Measurements from ENCODE around the gene PNPLA8.
"Not testable (repeated sequence)": the region's sequence is repeated elsewhere in the genome, so short reads cannot be mapped to it uniquely, and the experiment has no call there.

The PNPLA8 gene

GRCh38 chr7:108515630-108516029 is 10.3 kb downstream of the PNPLA8 start:
- Histone ChIP-seq H3K27me3 (replicated peaks; ENCODE audit: insufficient read depth, low read length) (no peaks in the 10 kb centered on the region), H3F3A (ENCODE audit: insufficient read depth, low read length) (no peaks in the 10 kb centered on the region), H3K4me2 (ENCODE audit: low read depth, low read length) (no peak overlapping the region), H3K9me3 (replicated peaks; ENCODE audit: insufficient read depth, low read length) (no peaks in the 10 kb centered on the region), H3K79me2 (ENCODE audit: low read length) (peaks cover 11% of the 10 kb centered on the region; the same call in 1 of the 2 replicates), H3K4me1 (ENCODE audit: low read length) (no peaks in the 10 kb centered on the region), H3K27ac (ENCODE audit: low read length) (no peak overlapping the region), H2AFZ (ENCODE audit: low read length) (no peak overlapping the region), H3K4me3 (ENCODE audit: low read length) (no peak overlapping the region), H4K20me1 (ENCODE audit: insufficient read depth, low read length) (no peaks in the 10 kb centered on the region), H3K9me2 (replicated peaks; ENCODE audit: insufficient read depth, low read length) (no peaks in the 10 kb centered on the region), H3K36me3 (replicated peaks; ENCODE audit: insufficient read depth, low read length) (no peaks in the 10 kb centered on the region; the same call in 1 of the 2 replicates), H3K9ac (ENCODE audit: low read length) (no peak overlapping the region)
- no peak for DNase-seq
- TF ChIP-seq EZH2phosphoT487 (IDR thresholded peaks at IDR 0.05; ENCODE audit: low read length) (no peak), EZH2 (optimal IDR thresholded peaks at IDR 0.05; ENCODE audit: low read depth, low read length) (no peak)
- TF ChIP-seq, protein P1, sequence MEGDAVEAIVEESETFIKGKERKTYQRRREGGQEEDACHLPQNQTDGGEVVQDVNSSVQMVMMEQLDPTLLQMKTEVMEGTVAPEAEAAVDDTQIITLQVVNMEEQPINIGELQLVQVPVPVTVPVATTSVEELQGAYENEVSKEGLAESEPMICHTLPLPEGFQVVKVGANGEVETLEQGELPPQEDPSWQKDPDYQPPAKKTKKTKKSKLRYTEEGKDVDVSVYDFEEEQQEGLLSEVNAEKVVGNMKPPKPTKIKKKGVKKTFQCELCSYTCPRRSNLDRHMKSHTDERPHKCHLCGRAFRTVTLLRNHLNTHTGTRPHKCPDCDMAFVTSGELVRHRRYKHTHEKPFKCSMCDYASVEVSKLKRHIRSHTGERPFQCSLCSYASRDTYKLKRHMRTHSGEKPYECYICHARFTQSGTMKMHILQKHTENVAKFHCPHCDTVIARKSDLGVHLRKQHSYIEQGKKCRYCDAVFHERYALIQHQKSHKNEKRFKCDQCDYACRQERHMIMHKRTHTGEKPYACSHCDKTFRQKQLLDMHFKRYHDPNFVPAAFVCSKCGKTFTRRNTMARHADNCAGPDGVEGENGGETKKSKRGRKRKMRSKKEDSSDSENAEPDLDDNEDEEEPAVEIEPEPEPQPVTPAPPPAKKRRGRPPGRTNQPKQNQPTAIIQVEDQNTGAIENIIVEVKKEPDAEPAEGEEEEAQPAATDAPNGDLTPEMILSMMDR (IDR thresholded peaks at IDR 0.05; ENCODE audit: low read length): no peak

DNA sequence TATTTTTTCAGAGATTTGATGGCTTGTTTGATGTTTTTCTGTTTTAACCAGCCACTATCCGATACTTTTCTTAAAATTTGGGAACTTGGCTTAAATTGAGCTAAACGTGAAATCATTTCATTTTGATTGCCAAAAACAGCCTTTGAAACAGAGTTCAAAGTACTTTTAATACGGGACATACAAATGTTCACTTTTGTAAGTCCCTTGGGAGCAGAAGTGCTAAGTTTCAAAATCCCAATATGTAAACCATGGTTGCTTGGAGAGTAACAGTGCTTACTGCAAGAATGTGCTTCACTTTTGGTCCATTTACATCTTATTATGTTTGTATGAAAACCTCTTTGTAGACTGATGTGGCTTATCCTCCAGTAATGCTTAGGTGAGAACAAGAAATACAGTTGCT is 10.9 kb downstream of the PNPLA8 start:
- Histone ChIP-seq H3K9me3 (replicated peaks; ENCODE audit: insufficient read depth, low read length) (no peaks in the 10 kb centered on the region), H3K36me3 (replicated peaks; ENCODE audit: insufficient read depth, low read length) (no peaks in the 10 kb centered on the region; the same call in 1 of the 2 replicates), H3K27me3 (replicated peaks; ENCODE audit: insufficient read depth, low read length) (no peaks in the 10 kb centered on the region), H2AFZ (ENCODE audit: low read length) (no peak overlapping the region), H3K9me2 (replicated peaks; ENCODE audit: insufficient read depth, low read length) (no peaks in the 10 kb centered on the region), H3K79me2 (ENCODE audit: low read length) (peaks cover 11% of the 10 kb centered on the region; the same call in 1 of the 2 replicates), H3K4me1 (ENCODE audit: low read length) (no peaks in the 10 kb centered on the region), H3F3A (ENCODE audit: insufficient read depth, low read length) (no peaks in the 10 kb centered on the region), H4K20me1 (ENCODE audit: insufficient read depth, low read length) (no peaks in the 10 kb centered on the region), H3K4me2 (ENCODE audit: low read depth, low read length) (no peak overlapping the region), H3K9ac (ENCODE audit: low read length) (no peak overlapping the region), H3K4me3 (ENCODE audit: low read length) (no peak overlapping the region), H3K27ac (ENCODE audit: low read length) (no peak overlapping the region)
- DNase-seq: no peak
- TF ChIP-seq, protein P1 (IDR thresholded peaks at IDR 0.05; ENCODE audit: low read length): no peak
- TF ChIP-seq EZH2phosphoT487 (IDR thresholded peaks at IDR 0.05; ENCODE audit: low read length) (no peak), EZH2 (optimal IDR thresholded peaks at IDR 0.05; ENCODE audit: low read depth, low read length) (no peak)

DNA sequence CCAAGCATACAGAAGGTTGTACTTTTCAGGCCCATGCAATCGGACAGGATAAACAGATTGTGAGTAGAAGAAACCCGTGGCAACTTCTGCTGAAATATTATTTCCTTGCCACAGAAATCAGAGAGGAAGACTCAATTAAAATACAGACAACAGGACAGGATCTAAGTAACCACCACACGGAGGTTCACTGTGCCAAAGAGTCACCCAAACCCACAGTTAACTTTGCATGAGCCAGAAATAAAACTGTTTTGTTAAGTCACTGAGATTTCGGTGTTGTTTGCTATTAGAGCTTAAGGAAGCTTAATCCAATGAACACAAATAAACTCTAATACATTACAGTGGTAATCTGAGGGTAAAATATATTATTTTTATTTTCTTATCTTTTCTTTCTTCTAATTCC is 14.0 kb downstream of the PNPLA8 start:
- no peaks in the 10 kb centered on the region for H3K9me3 ChIP-seq (replicated peaks; ENCODE audit: insufficient read depth, low read length)
- no peaks in the 10 kb centered on the region for H3K27me3 ChIP-seq (replicated peaks; ENCODE audit: insufficient read depth, low read length)
- 0 out of 2 replicates have a peak, but pooled peaks cover 3% of the 10 kb centered on the region for H3K79me2 ChIP-seq (ENCODE audit: low read length)
- DNase-seq: no peak
- no peak overlapping the region for H3K9ac ChIP-seq (ENCODE audit: low read length)
- no peaks in the 10 kb centered on the region for H3F3A ChIP-seq (ENCODE audit: insufficient read depth, low read length)
- H3K27ac ChIP-seq (ENCODE audit: low read length): no peak overlapping the region
- no peak overlapping the region for H3K4me2 ChIP-seq (ENCODE audit: low read depth, low read length)
- no peaks in the 10 kb centered on the region for H4K20me1 ChIP-seq (ENCODE audit: insufficient read depth, low read length)
- no peak for TF ChIP-seq EZH2phosphoT487 (IDR thresholded peaks at IDR 0.05; ENCODE audit: low read length)
- no peak for TF ChIP-seq EZH2 (optimal IDR thresholded peaks at IDR 0.05; ENCODE audit: low read depth, low read length)
- TF ChIP-seq, protein P1 (IDR thresholded peaks at IDR 0.05; ENCODE audit: low read length): no peak
- H3K9me2 ChIP-seq (replicated peaks; ENCODE audit: insufficient read depth, low read length): no peaks in the 10 kb centered on the region
- no peak overlapping the region for H3K4me3 ChIP-seq (ENCODE audit: low read length)
- no peak overlapping the region for H2AFZ ChIP-seq (ENCODE audit: low read length)
- H3K4me1 ChIP-seq (ENCODE audit: low read length): no peaks in the 10 kb centered on the region
- no peaks in the 10 kb centered on the region; the same call in 1 of the 2 replicates for H3K36me3 ChIP-seq (replicated peaks; ENCODE audit: insufficient read depth, low read length)

- not testable (repeated sequence) for H3K9me2 ChIP-seq (replicated peaks; ENCODE audit: insufficient read depth, low read length); H3K27ac ChIP-seq (ENCODE audit: low read length); DNase-seq; H3K36me3 ChIP-seq (replicated peaks; ENCODE audit: insufficient read depth, low read length); H3K79me2 ChIP-seq (ENCODE audit: low read length); H3K27me3 ChIP-seq (replicated peaks; ENCODE audit: insufficient read depth, low read length); H3K4me3 ChIP-seq (ENCODE audit: low read length); H3K9ac ChIP-seq (ENCODE audit: low read length); H3K4me1 ChIP-seq (ENCODE audit: low read length); H3K4me2 ChIP-seq (ENCODE audit: low read depth, low read length); H3K9me3 ChIP-seq (replicated peaks; ENCODE audit: insufficient read depth, low read length); H3F3A ChIP-seq (ENCODE audit: insufficient read depth, low read length); H4K20me1 ChIP-seq (ENCODE audit: insufficient read depth, low read length); H2AFZ ChIP-seq (ENCODE audit: low read length)
Measured at GRCh38 chr7:108504576-108504975, 21.4 kb downstream of the PNPLA8 start.

All from MM.1S (cell line).